SIG-M5 treated with dmso at 0.1 percent for 504 hours (cell line): Measurements from ENCODE around the gene TOMM22.

ENCODE experiments used
- DNase-seq: peaks from one replicate; lab custom pipeline; 2025; ENCODE audit not compliant: unreplicated experiment; lab: John Stamatoyannopoulos, UW

TOMM22 gene

GRCh38 chr22:38694940-38695339 is 13.2 kb downstream of the TOMM22 start:
- DNase-seq: no peak

DNA sequence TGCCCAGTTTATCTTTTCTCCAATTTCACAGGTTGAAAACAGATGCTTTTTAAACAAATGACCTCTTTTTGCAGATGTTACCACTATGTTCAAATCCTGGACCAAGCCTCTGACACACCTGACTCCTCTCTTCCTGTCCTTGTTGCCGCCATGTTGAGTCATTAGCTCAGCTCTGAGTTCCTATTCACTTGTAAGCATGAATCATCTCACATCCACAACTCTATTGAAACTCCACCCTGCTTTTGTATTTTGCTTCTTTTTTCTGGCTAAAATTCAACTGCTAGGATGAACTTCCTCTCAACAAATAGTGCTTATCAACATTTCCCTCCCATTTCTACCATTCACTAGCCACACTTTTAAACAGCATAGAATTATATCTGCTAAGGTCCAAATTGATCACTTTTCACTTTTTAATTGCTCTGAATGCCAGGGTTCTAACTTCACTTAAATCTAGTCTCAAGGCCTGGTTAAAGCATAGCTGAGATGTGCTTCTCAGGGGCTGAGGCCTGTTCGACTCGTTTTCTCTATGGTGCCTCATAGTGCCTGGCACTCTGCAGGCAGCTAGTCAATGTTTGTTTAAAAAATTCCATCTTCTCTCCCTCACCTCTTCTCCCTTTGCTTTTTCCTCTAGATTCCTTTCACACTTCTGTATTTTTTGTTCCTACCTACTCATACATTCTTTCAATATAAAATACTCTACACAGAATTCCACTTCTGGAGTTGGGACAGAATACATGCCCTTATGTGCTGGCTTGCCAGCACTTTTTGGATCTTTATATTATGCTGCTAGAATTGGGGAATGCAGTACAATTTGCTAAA is 15.1 kb downstream of the TOMM22 start:
- peak; percentile 39 for DNase-seq

DNA sequence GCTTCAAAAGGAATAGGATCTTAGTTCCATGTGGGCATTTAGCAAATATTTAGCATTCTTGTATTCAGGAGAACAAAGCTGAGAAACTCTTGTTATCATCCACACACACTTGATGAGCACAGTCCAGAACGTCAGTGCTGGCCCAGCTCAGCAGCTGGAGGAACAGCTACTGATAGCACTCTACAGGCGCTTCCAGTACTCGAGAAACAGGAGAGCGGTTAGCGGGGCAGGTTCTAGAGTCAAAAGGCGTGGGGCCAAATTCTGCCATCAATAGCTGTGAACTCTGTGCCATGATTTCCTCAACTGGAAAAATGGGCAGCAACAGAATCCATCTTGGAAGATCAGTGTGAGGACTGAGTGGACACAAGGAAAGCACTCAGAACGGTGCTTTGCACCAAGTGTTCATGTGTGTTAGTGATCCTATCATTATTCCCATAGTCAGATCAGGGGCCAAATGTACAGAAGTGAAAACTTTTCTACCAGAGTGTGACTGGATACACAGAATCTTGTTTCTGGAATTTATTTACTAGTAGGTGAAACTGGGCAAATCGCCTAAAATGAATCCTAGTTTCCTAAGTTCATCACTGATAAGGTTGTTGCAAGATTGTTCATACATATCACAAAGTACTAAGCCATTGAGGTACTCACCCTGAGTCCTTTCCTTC is 15.8 kb downstream of the TOMM22 start:
- DNase-seq: no peak

DNA sequence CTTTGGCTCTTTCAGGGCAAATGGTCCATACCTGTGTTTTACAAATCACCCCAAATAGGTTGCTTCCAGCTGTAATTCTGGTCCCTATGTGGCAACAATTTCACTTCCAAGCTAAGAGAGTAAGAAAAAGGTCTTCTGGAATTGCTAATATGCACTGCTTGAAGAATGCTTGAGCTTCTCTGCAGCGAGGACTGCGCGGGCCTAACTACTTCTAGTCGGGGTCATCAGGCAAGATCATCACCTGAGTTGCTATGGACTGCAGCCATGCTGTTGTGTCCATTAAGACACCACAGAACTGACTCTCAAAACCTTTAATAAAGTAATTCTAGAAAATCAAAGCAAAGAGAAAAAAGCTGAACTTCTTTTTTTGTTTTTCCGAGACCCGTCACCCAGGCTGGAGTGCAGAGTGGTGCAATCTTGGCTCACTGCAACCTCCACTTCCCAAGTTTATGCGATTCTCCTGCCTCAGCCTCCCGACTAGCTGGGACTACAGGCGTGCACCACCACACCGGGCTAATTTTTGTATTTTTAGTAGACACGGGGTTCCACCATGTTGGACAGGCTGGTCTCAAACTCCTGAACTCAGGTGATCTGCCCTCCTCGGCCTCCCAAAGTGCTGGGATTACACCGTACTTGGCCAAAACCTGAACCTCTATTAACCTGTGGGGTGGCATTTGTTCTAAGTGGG is 16.8 kb downstream of the TOMM22 start:
- no peak for DNase-seq

DNA sequence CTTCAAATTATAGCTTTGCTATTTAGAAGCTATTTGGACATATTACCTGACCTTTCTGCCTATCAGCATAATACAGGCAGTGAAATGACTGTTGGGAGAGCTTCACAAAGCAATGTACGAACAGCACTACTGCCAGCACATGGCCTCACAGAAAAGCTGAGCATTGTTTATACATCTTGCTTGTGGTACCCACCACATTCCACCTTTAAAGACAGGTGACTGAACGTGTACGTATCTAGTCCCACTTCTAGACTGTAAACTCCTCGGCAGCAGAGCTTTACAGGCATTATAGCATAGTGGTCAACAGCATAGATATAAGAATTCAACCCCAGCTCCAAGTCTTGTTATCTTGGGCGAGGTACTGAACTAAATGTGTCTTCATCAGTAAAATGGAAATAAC is 17.4 kb downstream of the TOMM22 start:
- DNase-seq: no peak

DNA sequence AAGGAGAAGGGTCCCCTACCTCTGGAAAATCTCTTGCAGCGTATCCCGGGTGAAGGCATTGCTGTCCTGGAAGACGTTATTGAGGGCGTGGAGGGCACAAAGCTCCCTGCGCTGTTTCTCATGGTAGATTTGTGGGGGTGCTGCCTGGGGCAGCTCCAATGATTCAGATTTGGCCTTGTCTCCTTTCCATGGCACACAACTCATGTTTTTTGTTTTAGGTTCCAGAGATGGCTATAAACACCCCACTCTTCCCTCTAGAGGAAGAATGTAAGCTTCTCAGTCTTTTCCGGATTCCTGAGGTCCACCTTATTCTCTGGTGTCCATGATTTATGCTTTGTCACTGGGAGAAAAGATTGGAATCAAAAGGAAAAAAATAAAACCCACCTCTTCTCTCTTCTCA is 18.0 kb downstream of the TOMM22 start:
- DNase-seq: no peak

GRCh38 chr22:38700270-38700788 is 18.6 kb downstream of the TOMM22 start:
- peak; percentile 49 for DNase-seq

DNA sequence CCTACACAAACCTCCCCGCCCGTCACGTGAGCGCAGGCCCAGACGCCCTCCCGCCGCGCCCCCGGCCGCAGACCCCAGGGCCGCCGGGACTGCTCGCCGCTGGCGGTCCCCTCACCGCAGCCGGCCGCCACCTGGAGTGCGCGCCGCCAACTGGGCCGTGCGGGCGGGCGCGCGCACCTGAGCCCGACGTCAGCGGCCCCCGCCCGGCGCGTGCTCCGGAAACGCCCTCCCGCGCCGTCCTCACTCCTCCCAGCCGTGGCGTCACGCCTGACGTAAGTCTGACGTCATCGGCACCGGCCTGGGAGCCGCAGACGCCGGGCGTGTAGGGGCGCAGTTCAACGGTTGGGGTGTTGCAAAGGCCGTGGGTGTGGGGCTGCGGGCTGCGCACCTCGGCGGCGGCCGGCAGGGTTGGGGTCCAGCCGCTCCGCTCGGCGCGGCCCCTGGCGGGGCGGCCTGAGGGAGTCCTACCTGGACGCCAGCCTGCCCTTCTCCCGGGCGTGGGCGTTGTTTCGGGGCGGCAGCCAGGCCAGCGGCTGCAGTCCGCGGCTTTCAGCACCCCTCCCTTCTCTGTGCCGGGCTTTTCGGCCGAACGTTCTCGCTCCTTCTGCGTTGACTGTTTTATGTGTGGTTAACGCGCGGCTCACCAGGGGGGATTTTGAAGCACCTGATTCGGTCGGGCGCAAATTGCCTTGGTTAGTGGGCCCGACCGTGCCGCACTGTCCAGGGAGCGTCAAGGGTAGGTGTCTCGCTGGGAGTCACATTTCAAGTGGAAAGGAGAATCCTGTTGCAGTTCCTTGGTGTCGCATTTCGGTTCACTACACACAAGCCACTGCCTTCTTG is 19.3 kb downstream of the TOMM22 start, which contains the start of gene JOSD1:
TSS of gene JOSD1 (minus strand) at position 155 of the 840 bp plus-strand sequence. CDS start 956 bp downstream, outside the sequence.
- peak; percentile 74 for DNase-seq

- DNase-seq: no peak
These were observed 23.0 kb downstream of the TOMM22 start for GRCh38 chr22:38704654-38705234.

DNA sequence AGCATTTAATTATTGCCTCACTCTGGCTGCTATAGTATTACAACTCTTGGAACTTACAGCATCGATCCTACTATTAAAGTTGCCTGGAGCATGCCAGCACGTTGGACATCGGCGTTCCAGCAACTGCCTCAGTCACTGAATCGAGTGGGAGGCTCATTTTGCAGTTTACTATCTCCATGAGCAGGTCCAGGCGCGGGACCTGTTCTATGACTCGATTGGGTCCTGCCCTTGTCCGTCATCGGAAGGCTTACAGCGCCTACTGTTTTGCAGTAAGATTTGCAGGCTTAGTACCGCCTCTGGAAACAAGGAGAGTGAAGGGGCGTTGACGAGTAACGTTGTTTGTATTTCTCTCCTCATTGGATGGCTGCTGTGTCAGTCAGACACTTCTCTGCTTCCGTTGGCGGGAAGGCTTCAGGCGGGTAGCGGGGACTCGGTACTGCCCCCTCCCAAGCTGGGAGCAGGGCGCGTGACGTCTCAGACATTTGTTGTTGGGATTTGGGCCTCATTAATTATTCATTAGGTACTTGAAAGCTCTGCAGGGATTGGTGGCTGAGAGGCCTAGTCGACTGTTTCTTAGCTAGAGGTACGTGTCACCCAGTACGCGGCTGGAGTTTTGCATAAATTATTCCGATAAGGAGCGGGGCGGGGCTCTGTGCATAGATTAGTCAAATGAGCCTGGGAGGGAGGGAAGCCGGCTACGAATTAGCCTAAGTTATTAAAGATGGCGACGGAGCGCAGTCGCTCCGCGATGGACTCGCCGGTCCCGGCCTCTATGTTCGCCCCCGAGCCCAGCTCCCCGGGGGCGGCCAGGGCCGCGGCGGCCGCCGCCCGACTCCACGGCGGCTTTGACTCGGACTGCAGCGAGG is 23.7 kb downstream of the TOMM22 start, which contains the start of gene GTPBP1:
TSS of gene GTPBP1 (plus strand) at position 710 of the 866 bp plus-strand sequence. CDS start at position 722, 12 bp downstream.
- peak; percentile 100 for DNase-seq

DNA sequence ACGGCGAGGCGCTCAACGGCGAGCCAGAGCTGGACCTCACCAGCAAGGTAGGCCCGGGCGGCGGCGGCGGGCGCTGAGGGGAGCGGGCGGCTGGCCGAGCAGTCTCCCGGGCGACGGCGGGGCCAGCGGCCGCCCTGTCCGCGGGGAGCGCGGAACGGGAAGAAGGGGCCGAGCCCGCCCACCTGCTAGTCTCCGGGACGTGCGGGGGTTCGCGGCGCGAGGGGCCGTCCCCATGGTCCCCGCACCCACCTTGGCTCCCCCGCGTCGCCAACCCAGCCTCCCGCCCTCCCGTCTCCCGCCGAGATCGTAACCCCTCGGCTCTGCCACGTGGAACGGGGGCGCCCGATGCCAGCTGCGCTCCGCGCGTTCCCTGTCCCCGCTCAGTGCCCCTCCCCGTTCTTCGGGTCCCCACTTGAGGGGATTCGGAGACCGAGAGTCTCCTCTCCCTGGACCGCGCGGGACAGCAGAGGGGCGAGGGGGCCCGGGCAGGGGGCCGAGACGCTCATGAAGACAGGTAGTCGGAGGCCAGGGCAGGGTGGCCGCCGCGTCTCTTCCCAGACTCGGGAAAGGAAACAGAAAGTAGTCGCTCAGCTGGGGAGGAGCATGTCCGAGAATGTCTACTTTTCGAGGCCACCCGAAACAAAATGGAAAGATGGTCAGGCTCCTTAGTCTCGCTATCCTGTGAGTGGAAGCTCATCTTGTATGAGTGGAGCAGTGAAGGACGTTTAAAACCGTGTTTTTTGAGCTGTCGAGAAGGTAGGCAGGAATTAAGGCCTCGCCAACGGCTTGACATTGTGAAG is 24.5 kb downstream of the TOMM22 start:
- DNase-seq: no peak

DNA sequence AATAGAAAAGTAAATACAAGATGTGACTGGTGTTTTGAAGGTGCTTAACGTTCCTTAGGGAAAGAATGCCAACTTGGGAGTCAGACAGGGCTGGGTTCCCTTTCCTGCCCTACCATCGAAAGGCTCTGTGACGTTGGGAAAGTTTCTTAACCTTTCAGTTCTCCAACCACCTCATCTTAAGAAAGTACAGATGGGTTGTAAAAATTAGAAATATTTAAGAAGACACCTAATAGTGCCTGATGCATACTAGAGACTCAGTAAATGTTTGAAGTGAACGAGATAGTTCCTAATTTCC is 25.1 kb downstream of the TOMM22 start:
- DNase-seq: no peak

DNA sequence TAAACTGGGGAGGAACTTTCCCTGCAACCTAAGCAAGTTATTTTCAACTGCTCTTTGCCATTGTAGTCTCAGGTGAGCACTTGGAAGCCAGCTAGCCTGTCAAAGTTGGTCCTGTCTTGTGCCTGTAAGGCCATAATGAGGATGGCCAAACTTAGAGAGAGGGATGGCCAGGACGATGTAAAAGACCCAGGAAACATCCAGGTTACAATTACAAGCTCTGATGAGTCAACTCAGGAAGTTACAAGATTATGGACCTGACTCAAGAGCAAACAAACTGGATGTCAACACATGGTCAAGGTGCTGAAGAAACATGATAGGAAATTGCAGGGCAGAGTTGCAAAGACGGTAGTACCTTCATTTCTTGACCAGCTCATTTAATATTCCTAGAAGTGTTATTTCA is 25.6 kb downstream of the TOMM22 start:
- peak; percentile 31 for DNase-seq

- DNase-seq: no peak
These were observed 26.2 kb downstream of the TOMM22 start for GRCh38 chr22:38707984-38708383.

- DNase-seq: no peak
These were observed 27.5 kb downstream of the TOMM22 start for GRCh38 chr22:38709306-38709705.

GRCh38 chr22:38710351-38710750 is 28.6 kb downstream of the TOMM22 start:
- DNase-seq: no peak

GRCh38 chr22:38710866-38711265 is 29.1 kb downstream of the TOMM22 start:
- DNase-seq: no peak

- no peak for DNase-seq
These were observed 30.9 kb downstream of the TOMM22 start for GRCh38 chr22:38712486-38713207.
